ENCODE results near the gene HCN1.
"Not testable (repeated sequence)": the region's sequence is repeated elsewhere in the genome, so short reads cannot be mapped to it uniquely, and the experiment has no call there.

The HCN1 gene

GRCh38 chr5:45609661-45610060 lies 86.5 kb downstream of the HCN1 start:
- DNase-seq: no peak

DNA sequence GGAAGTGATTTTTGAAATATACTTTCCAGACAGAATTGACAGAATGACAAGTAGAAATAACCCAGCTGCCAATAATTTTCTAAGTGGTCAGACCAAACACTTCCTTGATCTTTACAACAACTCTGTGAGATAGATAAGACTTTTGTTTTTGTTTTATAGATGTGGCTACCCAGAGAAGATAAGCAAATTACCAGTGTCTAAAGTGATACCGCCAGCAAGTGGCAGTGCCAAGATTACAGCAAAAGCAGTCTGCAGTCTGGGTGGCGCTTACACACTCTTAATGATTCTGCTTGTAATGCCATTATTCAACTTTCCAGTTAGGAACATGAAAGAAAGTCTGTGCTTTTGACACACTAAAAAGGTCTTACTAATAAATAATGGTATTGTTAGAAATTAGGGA lies 92.1 kb downstream of the HCN1 start:
- DNase-seq: no peak

DNA sequence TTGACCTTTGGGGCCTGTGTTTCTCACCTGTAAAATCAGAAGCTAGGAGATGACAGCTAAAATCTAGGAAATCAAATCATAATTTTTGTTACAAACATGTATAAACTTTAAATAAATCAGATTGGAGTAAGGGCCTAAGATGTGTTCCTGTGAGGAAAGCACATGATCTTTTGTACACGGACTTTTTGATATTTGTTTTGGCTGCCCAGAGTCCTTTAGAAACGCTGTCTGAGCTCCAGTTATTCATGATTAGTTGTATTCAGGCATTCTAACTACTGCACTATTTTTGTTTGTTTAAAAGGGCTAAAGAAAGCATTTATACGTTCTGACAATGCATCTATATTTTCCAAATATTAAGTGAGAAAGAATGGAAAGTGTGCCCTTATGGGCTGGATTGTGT lies 94.8 kb downstream of the HCN1 start:
- DNase-seq: no peak

GRCh38 chr5:45596320-45596719 lies 99.9 kb downstream of the HCN1 start:
- no peak for DNase-seq

- not testable (repeated sequence) for DNase-seq
These were observed 110.2 kb downstream of the HCN1 start for GRCh38 chr5:45586001-45586400.

GRCh38 chr5:45578270-45578669 lies 117.9 kb downstream of the HCN1 start:
- no peak for DNase-seq

DNA sequence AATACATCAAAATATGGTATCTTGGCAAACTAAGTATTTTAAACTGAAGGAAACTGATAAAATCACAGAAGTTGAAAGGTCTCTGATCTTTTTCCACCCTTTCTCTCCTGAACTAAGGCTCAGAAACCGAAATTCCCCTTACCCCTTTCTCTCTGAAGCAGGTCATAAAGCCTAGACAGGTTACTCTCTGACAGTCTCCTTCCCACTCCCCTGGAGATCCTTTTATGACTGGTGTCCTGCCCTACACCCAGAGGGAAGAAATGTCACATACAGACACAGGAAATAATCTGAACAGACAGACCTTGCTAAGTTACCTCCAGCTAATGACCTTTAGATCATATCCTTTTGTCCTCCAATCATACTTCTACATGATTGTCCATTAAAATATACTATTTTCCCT lies 127.4 kb downstream of the HCN1 start:
- DNase-seq: no peak

- no peak for DNase-seq
These were observed 153.8 kb downstream of the HCN1 start for GRCh38 chr5:45542421-45542820.

GRCh38 chr5:45533663-45534062 lies 162.5 kb downstream of the HCN1 start:
- DNase-seq: no peak

GRCh38 chr5:45532826-45533624 lies 163.2 kb downstream of the HCN1 start:
- DNase-seq: no peak

GRCh38 chr5:45521067-45521466 lies 175.1 kb downstream of the HCN1 start:
- no peak for DNase-seq

GRCh38 chr5:45512521-45512920 lies 183.7 kb downstream of the HCN1 start:
- DNase-seq: no peak

DNA sequence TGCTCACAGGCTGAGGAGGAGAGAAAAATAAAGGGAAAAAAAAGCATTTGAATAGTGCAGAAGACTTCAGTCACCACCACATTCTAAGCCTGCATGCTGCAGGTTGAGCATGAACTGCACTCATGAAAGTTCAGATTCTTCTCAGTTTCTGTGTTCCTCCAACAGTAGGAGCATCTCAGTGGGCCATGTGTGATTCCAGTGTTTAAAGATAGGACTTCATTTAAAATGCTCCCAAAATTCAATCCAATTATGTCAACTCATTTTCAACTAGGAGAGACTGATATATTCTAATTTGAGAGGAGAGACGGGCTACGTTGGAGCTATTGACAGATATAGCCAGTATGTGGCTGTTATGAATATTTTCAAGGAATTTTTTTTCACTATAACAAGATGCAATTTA lies 186.8 kb downstream of the HCN1 start:
- no peak for DNase-seq

DNA sequence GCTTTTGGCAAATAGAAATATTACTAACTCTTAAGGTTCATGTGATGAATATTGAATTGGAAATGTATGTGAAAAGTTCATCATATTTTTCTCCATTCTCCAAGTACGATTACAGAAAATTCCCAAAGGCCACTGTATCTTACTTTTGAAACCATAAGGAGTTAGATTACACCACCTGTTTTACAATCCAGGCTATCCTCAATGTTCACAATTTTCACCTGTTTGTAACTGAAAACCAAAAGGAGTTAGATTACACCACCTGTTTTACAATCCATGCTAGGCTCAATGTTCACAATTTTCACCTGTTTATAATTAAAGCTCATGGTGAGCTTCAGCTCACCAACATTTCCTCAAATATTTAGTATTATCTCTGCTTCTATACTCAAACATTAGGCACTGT lies 188.0 kb downstream of the HCN1 start:
- no peak for DNase-seq

DNA sequence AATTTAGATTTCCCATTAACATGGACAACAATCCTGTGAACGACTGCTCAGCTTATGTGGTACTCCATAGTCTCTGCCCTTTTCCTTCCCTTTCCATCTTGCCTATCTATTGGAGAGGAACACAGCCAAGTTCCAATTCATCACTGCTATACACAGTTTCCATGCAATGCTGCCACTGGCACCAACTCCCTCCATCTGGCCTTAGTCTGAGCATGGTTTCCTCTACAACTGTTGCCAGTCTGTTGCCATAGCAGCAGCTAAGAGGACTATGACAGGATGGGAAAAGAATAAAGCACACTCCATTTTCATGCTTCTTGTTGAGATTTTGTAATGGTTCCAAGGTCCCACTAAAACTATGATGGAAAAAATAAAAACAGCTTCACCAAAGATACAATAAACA lies 189.0 kb downstream of the HCN1 start:
- no peak for DNase-seq

GRCh38 chr5:45499006-45499405 lies 197.2 kb downstream of the HCN1 start:
- not testable (repeated sequence) for DNase-seq

DNA sequence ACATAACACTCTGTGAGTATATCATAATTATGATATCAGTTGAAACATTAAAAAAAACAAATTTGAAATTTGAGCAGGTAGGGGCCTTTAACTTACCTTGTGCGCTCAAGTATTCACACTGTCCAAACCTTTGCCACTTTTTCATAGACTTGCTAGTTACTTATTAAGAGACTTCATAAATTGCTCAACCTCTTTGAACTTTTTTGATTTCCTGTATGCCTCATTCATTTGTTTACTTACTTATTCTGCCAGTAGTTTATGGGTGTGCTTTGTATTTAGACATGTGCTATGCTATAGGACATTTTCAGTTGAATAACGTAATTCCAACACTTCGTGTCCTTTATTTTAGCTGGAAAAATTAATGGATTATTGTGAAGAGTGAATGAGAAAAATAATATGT lies 204.8 kb downstream of the HCN1 start:
- no peak for DNase-seq

DNA sequence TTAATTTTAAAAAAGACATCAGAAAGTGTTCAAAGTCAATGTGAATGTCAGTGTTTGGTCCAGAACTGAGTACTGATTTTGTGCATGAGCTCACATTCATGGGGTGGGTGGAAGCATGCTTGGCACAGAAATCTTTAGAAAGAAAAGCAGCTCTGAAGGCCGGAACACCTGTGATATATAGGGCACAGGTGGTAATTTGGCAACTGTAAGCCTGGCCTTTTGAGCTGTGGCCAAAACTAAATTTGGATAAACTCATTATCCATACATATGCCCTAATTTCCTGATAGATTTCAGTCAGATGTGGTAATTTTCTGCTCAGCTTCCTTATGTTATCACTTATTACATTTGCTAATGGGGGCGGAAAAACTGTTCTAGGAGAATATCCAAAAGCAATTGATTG lies 211.4 kb downstream of the HCN1 start:
- no peak for DNase-seq

DNA sequence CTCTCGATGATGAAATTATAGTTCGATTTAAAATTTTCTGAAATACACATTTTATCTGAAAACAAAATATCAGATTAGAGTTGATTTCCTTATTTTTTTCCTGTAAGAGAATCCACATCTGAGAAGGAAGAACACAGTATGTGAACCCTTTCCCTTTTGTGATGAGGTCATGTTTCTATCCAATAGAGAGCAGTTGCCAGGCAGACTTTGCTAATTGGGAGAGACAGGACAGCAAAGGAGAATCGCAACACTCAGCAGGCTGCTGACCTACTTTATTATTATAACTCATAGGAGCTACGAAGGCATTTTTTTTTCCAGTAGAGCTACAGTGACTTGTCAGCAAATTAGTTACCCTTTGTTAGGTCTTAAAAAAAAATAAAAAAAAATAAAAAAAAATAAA lies 242.1 kb downstream of the HCN1 start:
- DNase-seq: no peak

- not testable (repeated sequence) for DNase-seq
These were observed 251.3 kb downstream of the HCN1 start for GRCh38 chr5:45444856-45445255.

- no peak for DNase-seq
These were observed 255.7 kb downstream of the HCN1 start for GRCh38 chr5:45440466-45440865.

DNA sequence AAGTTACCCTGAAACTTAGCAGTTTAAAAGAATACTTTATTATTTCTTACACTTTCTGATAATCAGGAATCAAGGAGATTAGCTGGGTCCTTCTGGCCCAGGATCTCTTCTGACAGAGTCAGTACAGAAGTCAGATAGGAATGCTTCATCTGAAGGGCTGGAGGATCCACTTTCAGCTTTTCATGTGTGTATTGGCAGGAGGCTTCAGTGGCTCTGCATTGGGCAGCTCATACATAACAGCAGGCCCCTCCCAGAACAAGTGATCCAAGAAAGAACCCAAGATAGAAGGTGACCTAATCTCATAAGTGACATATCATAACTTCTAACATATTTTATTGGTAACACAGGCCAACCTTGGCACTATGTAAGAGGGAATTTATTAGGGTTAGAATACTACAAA lies 258.4 kb downstream of the HCN1 start:
- no peak for DNase-seq

DNA sequence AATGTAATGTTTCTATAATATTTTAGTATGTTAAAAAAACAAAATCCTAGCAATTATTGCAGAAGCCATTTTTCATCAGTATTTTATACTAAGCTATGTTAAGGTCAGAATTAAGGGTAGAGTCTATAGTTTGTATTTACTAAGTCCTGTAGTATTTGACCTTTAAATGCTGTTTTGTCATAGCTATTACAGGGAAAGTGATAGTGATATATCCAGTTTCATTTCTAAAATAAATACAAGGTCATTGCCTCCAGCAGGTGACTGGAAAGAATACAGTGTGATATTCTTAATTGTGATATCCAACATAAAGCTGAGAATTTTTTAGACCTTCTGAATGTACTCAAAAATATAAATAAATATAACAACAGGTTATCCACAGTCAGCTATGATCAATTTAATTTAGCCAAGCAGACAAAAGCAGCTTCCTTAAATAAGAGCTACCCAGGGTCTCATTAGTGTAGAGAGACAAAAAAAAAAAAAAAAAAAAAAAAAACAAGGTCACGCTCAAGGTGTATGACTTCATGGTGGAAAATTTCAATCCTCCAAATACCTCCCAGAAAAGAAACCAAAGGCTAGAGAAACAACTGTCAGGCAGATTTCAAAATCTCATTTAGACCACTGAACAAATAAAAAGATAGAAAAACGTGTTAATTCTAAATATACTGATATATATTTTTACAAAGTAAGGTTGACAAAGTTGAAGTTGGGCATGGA lies 278.7 kb downstream of the HCN1 start:
- no peak for DNase-seq
